ENCODE data around the gene HJURP. TPM values are rescaled to one million over a fixed set of nuclear protein-coding genes. Genes with fewer than 3 reads are reported as not detected.

Gene HJURP
- polyA plus RNA-seq, 1 of the 3 experiments (the other 2 are of a cell fraction): 13.2 TPM

GRCh38 chr2:233838726-233839446 is 15.4 kb downstream of the HJURP start:
- H3F3A ChIP-seq (replicated peaks; ENCODE audit: insufficient read depth): peaks cover 7% of the 10 kb centered on the region
- H3K4me1 ChIP-seq (ENCODE audit: control insufficient read depth in 1 of 2, insufficient read depth in 2 of 2, low read depth in 1 of 2, low read length in 1 of 2): peaks cover 0 to 18% of the 10 kb centered on the region in 2 experiments; a peak in 1 of 4 replicates
- no peak overlapping the region for H3K4me2 ChIP-seq
- H3K27me3 ChIP-seq (ENCODE audit: insufficient read depth): no peaks in the 10 kb centered on the region
- H3K4me3 ChIP-seq (ENCODE audit: low read depth in 2 of 2, low read length in 1 of 2): no peak overlapping the region
- peaks cover 46% of the 10 kb centered on the region; the same call in 1 of the 2 replicates for H4K20me1 ChIP-seq (ENCODE audit: insufficient read depth)
- H3K27ac ChIP-seq (ENCODE audit: low read depth in 2 of 2, low read length in 1 of 2): peak overlapping the region in 1 of 2 experiments; percentile 16; a peak in 2 of 4 replicates
- H3K9me3 ChIP-seq: no peaks in the 10 kb centered on the region
- no peaks in the 10 kb centered on the region for H3K9me2 ChIP-seq
- peaks cover 50 to 56% of the 10 kb centered on the region in 2 experiments for H3K36me3 ChIP-seq (replicated peaks in 1 of 2; ENCODE audit: control insufficient read depth in 1 of 2, insufficient read depth in 2 of 2, low read length in 1 of 2)
- ChIA-PET POLR2A (interaction anchor here (0.9 kb wide), 1 partner anchor 14 kb away, joined by 4 read pairs; no protein-coding TSS in a partner anchor), CTCF (interaction anchor here (0.8 to 1.0 kb wide), 2 partner anchors 27 to 77 kb away, joined by 3 to 4 read pairs; no protein-coding TSS in a partner anchor)
- 84% methylated on average over 11 of the region's 12 CpGs for WGBS (ENCODE audit: low lambda C conversion rate)
- no peak overlapping the region for H2AFZ ChIP-seq (ENCODE audit: low read depth)
- no peak for DNase-seq
- TF ChIP-seq FOXJ3 (CRISPR knock-in tag; IDR thresholded peaks at IDR 0.05) (no peak), FOXM1 (IDR thresholded peaks at IDR 0.05; ENCODE audit: low read depth) (no peak), MXI1 (IDR thresholded peaks at IDR 0.05; ENCODE audit: low read depth, low read length) (no peak), GATA2 (CRISPR knock-in tag; IDR thresholded peaks at IDR 0.05) (no peak), RAD21 (IDR thresholded peaks at IDR 0.05; ENCODE audit: low read length) (no peak), RXRA (IDR thresholded peaks at IDR 0.05; ENCODE audit: borderline replicate concordance, low read depth) (no peak), USF2 (IDR thresholded peaks at IDR 0.05; ENCODE audit: borderline replicate concordance, low read depth, low read length) (no peak), EZH2phosphoT487 (IDR thresholded peaks at IDR 0.05; ENCODE audit: borderline replicate concordance, low read depth) (no peak), NRF1 (IDR thresholded peaks at IDR 0.05; ENCODE audit: low read depth, low read length) (no peak)
- TF ChIP-seq, protein P1, sequence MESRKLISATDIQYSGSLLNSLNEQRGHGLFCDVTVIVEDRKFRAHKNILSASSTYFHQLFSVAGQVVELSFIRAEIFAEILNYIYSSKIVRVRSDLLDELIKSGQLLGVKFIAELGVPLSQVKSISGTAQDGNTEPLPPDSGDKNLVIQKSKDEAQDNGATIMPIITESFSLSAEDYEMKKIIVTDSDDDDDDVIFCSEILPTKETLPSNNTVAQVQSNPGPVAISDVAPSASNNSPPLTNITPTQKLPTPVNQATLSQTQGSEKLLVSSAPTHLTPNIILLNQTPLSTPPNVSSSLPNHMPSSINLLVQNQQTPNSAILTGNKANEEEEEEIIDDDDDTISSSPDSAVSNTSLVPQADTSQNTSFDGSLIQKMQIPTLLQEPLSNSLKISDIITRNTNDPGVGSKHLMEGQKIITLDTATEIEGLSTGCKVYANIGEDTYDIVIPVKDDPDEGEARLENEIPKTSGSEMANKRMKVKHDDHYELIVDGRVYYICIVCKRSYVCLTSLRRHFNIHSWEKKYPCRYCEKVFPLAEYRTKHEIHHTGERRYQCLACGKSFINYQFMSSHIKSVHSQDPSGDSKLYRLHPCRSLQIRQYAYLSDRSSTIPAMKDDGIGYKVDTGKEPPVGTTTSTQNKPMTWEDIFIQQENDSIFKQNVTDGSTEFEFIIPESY (IDR thresholded peaks at IDR 0.05; ENCODE audit: borderline replicate concordance, low read depth): no peak
- no peak overlapping the region for H3K9ac ChIP-seq
- peaks cover 84% of the 10 kb centered on the region for H3K79me2 ChIP-seq (ENCODE audit: insufficient read depth)

- Histone ChIP-seq H3K27me3 (ENCODE audit: insufficient read depth) (no peaks in the 10 kb centered on the region), H3K9me2 (no peaks in the 10 kb centered on the region), H3K9me3 (no peaks in the 10 kb centered on the region), H3K4me1 (ENCODE audit: control insufficient read depth in 1 of 2, insufficient read depth in 2 of 2, low read depth in 1 of 2, low read length in 1 of 2) (peaks cover 0 to 18% of the 10 kb centered on the region in 2 experiments; a peak in 1 of 4 replicates), H3F3A (replicated peaks; ENCODE audit: insufficient read depth) (peaks cover 7% of the 10 kb centered on the region), H4K20me1 (ENCODE audit: insufficient read depth) (peaks cover 46% of the 10 kb centered on the region; the same call in 1 of the 2 replicates), H2AFZ (ENCODE audit: low read depth) (no peak overlapping the region), H3K79me2 (ENCODE audit: insufficient read depth) (peaks cover 78% of the 10 kb centered on the region), H3K4me3 (ENCODE audit: low read depth in 2 of 2, low read length in 1 of 2) (no peak overlapping the region), H3K4me2 (no peak overlapping the region), H3K36me3 (replicated peaks in 1 of 2; ENCODE audit: control insufficient read depth in 1 of 2, insufficient read depth in 2 of 2, low read length in 1 of 2) (peaks cover 43 to 50% of the 10 kb centered on the region in 2 experiments), H3K27ac (ENCODE audit: low read depth in 2 of 2, low read length in 1 of 2) (no peak overlapping the region; a peak in 2 of 4 replicates), H3K9ac (no peak overlapping the region)
- CTCF ChIA-PET: interaction anchor here (0.6 to 1.0 kb wide), 3 partner anchors 28 to 288 kb away, joined by 3 to 4 read pairs (median 3); no protein-coding TSS in a partner anchor
- peak; percentile 51; the same call in 1 of the 2 replicates for TF ChIP-seq NFIC (IDR thresholded peaks at IDR 0.05; ENCODE audit: borderline replicate concordance)
- TF ChIP-seq RFX5 (IDR thresholded peaks at IDR 0.05; ENCODE audit: low read length): no peak
- TF ChIP-seq PBX3 (IDR thresholded peaks at IDR 0.05): no peak
- 62% methylated on average over 7 of the region's 7 CpGs for WGBS (ENCODE audit: low lambda C conversion rate)
- no peak for DNase-seq
- POLR2A ChIA-PET: no interaction called here
Measured at GRCh38 chr2:233838251-233838650, 16.1 kb downstream of the HJURP start.

All from SK-N-SH (cell line).